ENCODE results near the gene VRK1.
"Not testable (repeated sequence)": the region's sequence is repeated elsewhere in the genome, so short reads cannot be mapped to it uniquely, and the experiment has no call there.

The VRK1 gene, protein sequence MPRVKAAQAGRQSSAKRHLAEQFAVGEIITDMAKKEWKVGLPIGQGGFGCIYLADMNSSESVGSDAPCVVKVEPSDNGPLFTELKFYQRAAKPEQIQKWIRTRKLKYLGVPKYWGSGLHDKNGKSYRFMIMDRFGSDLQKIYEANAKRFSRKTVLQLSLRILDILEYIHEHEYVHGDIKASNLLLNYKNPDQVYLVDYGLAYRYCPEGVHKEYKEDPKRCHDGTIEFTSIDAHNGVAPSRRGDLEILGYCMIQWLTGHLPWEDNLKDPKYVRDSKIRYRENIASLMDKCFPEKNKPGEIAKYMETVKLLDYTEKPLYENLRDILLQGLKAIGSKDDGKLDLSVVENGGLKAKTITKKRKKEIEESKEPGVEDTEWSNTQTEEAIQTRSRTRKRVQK

GRCh38 chr14:96796851-96797581 is at the start of gene VRK1:
Gene VRK1, plus strand, starts transcription at chr14:96797382. Its CDS starts 36,090 bp downstream, at chr14:96833472.
- peak; percentile 93 for DNase-seq (ENCODE audit: low read depth)

GRCh38 chr14:96747608-96748007 is 49.6 kb upstream of the VRK1 start:
- DNase-seq (ENCODE audit: low read depth): no peak

DNA sequence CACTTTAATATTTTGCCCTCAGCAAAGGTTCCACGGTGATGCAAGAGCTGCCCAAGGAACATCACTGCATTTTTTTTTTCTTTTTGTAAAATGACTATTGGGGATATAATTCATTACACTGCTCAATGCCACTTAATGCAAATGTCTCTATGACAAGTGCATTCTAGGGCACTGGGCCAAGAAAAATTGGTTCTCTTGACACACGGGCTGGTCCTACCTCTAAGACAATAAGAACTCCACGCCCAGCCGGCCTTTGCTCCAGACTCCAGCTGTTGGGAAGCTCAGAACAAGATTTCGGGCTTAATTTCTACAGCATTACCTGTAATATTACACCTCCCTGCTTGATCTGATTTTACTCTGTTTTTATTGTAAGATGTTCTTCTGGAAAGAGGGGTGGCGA is 48.8 kb upstream of the VRK1 start:
- DNase-seq (ENCODE audit: low read depth): no peak

GRCh38 chr14:96751505-96751904 is 45.7 kb upstream of the VRK1 start:
- no peak for DNase-seq (ENCODE audit: low read depth)

DNA sequence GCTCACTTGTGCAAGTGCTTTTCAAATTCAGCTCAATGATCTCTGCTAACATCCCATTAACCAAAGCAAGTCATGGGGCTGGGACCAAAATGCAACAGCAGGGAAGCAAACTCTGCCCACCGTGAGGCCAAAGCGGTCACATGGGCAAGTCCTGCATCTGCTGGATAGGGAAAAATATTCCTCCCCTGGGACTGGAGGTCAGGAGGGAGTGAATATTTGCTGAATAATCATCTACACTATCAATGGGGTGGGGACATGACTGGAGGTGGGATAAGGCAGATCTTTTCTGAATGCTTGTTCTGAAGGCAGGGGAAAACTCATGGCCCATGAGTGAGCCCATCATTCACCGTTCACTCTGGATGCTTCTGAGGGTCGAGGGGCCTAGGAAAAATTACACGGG is 45.1 kb upstream of the VRK1 start:
- DNase-seq (ENCODE audit: low read depth): no peak

GRCh38 chr14:96752594-96752993 is 44.6 kb upstream of the VRK1 start:
- DNase-seq (ENCODE audit: low read depth): no peak

GRCh38 chr14:96754162-96754844 is 42.9 kb upstream of the VRK1 start:
- DNase-seq (ENCODE audit: low read depth): no peak

DNA sequence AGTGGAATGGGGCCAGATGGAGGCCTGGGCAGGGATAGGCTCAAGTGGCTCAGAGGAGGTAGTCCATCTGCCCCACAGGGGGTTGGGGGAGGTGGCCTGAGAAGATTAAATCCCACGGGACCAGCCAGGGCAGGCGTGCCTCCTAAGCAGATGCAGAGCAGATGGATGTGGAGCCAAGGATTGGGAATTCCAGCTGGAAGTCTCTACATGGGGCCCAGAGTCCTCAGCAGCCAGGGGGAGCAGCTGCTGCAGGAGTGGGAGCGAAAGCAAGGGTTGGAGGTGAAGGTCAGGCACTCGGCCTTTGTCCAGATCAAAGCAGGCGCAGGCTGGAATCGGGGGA is 42.4 kb upstream of the VRK1 start:
- DNase-seq (ENCODE audit: low read depth): no peak

- DNase-seq (ENCODE audit: low read depth): no peak
Observed at GRCh38 chr14:96756745-96757144, 40.4 kb upstream of the VRK1 start.

DNA sequence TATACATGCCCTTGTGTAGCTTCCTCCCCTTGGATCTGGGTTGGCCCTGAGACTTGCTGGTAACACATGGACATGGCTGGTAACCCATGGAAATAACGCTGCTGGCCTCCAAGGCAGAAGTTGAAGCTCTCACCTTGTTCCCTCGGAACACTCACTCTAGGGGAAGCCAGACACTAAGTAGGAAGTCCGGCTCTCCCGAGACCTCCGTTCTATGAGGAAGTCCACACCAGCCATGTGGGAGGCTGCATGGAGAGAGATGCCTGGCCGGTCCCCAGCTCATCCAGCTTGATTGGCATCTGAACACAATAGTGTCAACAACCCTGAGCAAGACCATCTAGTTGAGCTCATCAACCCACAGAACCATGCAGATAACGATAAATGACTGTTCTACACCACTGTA is 39.7 kb upstream of the VRK1 start:
- DNase-seq (ENCODE audit: low read depth): no peak

DNA sequence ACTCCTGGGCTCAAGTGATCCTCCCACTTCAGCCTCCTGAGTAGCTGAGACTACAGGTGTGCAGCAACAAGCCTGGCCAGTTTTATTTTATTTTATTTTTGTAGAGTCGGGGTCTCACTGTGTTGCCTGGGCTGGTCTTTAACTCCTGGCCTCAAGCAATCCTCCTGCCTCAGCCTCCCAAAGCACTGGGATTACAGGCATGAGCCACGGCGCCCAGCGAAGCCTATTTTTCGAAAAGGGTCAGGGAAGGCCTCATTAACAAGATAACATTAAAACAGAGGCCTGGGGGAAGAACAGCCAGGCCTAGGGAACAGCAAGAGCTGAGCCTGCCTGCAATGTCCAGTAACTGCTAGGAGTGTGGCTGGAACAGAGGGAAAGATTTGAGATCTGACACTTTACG is 36.1 kb upstream of the VRK1 start:
- DNase-seq (ENCODE audit: low read depth): no peak

- DNase-seq (ENCODE audit: low read depth): peak; percentile 11
Observed at GRCh38 chr14:96762650-96763049, 34.5 kb upstream of the VRK1 start.

GRCh38 chr14:96764012-96764411 is 33.2 kb upstream of the VRK1 start:
- DNase-seq (ENCODE audit: low read depth): no peak

DNA sequence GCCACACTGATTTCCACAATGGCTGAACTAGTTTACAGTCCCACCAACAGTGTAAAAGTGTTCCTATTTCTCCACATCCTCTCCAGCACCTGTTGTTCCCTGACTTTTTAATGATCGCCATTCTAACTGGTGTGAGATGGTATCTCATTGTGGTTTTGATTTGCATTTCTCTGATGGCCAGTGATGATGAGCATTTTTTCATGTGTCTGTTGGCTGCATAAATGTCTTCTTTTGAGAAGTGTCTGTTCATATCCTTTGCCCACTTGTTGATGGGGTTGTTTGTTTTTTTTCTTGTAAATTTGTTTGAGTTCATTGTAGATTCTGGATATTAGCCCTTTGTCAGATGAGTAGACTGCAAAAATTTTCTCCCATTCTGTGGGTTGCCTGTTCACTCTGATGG is 32.0 kb upstream of the VRK1 start:
- DNase-seq (ENCODE audit: low read depth): not testable (repeated sequence)

DNA sequence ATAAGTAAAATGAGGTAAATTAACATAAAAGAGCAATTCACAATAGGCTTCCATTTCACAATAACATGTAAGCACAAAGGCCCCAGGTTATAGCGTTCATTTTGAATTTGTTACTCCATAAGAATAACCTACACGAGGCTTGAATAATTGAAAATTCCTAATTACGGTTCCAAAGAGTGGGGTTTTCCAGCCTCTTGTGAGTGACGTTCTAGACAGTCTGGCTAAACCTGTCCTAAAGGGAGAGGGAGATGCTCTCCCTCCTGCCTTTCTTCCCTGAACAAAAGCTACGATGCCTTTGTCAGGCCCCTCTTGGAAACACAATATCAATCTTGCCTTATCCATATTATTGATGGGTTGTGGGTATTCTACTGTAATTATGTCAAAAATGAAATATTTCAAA is 24.3 kb upstream of the VRK1 start:
- DNase-seq (ENCODE audit: low read depth): no peak

DNA sequence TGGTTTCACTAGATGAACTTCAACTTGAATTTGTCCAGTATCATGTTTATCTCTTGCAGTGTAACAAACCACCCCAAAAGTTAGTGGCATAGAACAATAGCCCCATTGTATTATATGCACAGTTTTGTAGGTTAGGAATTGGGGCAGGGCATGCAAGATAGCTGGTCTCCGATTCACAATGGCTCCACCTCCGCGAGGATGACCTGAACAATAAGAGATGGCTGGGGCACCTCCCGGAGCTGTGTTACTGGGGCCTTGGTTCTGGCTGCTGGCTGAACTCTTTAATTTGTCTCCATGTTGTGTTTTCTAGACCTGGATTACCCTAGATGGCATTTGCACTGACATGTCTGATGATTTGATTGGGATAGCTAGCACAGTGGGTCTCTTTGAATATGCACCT is 20.4 kb upstream of the VRK1 start:
- DNase-seq (ENCODE audit: low read depth): no peak

DNA sequence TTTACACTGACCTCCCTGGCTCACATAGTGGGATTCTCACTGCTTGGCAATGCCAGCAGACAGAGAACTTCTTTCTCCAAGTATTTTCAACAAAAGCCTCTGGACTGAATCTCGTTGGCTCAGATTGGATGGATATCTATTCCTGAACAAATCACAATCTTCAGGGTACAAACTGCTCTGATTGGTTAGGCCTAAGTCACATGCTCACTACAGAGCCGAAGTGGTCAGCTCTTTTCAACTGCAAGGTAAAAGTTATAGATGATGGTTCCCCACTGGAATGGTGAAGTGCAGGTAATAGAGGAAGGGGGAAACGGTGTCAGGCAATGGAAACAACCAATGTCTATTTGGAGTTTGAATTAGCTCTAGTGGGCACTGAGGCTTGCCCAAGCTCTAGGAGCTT is 16.7 kb upstream of the VRK1 start:
- no peak for DNase-seq (ENCODE audit: low read depth)

DNA sequence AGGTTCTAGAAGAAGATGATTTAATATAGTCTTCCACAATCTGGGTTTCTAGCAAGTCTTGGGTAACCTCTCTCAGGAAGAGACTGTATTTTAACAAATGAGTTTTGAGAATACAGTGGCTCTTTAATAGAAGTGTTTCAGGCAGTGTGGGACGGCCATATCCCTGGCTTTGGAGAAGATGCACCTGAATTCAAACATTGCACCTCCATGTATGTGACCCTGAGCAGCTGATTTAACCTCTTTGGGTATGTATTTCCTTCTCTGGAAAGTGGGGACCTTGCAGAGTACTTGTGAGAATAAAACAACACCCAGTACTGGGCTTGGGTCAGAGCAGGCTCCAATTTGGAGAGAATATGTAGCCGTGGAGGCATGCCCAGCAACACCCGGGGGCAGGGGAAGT is 15.8 kb upstream of the VRK1 start:
- DNase-seq (ENCODE audit: low read depth): no peak

GRCh38 chr14:96782436-96782835 is 14.7 kb upstream of the VRK1 start:
- DNase-seq (ENCODE audit: low read depth): no peak

DNA sequence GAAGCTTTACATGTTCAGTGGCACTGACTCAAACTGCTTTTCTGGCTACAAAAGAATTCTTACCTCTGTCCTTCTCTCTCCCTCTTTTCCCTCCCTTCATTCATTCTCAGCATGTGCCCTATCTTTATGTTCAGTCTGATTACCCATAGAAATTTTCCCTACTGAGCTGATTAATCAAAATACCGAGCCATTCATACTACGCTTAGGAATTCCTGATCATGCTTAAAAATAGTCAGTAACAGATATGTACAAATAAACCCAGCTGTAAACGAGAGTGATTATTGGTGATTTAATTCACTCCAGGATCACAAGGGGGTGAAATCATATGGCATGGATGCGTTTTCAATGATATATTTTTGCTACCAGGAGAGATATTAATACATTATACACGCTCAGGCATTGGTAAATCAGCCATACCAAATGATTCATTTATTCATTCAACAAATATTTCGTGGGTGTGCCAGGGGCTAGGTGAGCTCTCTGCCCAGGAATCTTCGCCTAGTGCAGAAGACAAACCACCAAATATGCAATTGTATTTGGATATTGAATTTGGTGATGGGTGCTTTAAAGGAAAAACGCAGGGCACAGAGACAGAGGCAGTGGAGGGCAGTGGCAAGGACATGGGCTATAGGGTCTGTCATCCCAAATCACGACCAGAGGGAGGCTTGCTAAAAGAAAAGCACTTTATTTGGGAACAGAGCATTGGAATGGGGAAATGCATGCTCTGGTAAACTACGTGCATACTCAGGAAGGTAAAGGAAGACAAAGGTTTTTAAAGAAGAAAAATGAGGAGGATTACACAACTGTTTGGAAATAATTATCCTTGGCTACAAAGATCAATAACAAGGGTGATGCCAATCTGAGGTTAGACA is 13.9 kb upstream of the VRK1 start:
- DNase-seq (ENCODE audit: low read depth): no peak

DNA sequence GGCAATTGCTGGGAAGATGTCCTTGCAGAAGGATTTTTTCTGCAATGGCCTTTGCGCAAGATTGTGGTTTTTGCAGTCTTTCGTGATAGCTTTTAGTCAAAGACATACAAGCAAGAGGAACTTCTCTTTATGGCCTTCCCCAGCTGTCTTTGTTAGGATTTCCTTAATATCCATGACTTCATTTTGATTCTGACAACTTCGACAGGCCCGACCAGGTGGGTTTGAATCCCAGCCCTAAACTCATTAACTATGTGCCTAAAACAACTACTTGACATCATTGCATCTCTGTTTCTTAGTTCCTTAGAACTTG is 13.3 kb upstream of the VRK1 start:
- no peak for DNase-seq (ENCODE audit: low read depth)

DNA sequence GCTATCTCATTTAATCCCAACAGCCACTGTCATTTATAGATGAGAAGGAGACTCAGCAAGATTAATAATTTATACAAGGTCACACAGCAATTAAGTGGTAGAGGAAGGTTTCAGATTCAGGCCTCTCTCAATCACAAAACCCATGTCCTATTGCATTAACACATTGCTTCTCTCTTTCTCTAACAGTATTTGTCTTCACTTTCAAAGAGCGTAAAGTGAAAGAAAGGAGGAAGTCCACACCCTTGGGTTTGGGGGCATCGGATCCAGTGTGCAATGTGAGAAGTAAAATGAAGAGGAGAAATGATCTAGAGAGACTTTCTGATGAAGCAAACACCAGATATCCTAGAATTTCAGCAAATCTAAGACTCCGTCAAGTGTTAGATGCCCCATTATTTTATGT is 7.0 kb upstream of the VRK1 start:
- DNase-seq (ENCODE audit: low read depth): no peak

All from fibroblast of gingiva (primary cell).